ENCODE results near the gene AOC2. TPM values are rescaled to one million over a fixed set of nuclear protein-coding genes. Genes with fewer than 3 reads are reported as not detected.

The AOC2 gene
- total and polyA plus RNA-seq, 2 of the 13 experiments (the other 11 are each of a cell fraction or from before 2014, with no cell fraction given): 1.2 to 3.3 TPM

GRCh38 chr17:42833767-42834422, 10.5 kb upstream of the AOC2 start (continued):
- TF ChIP-seq SNRNP70 (IDR thresholded peaks at IDR 0.05; ENCODE audit: low read depth, low read length) (no peak), ZBED4 (CRISPR knock-in tag; IDR thresholded peaks at IDR 0.05; ENCODE audit: borderline replicate concordance) (no peak), ZNF678 (CRISPR knock-in tag; IDR thresholded peaks at IDR 0.05) (no peak), ZIK1 (CRISPR knock-in tag; IDR thresholded peaks at IDR 0.05; ENCODE audit: borderline replicate concordance, low read depth) (no peak), GABPA (IDR thresholded peaks at IDR 0.05; ENCODE audit: low read depth, low read length) (no peak), GABPA (CRISPR knock-in tag; IDR thresholded peaks at IDR 0.05; ENCODE audit: low read depth) (no peak), ZNF256 (CRISPR knock-in tag; conservative IDR thresholded peaks at IDR 0.05) (no peak), DR1 (CRISPR knock-in tag; IDR thresholded peaks at IDR 0.05) (no peak), MAZ (IDR thresholded peaks at IDR 0.05; ENCODE audit: borderline replicate concordance, low read depth, low read length) (no peak), MAZ (CRISPR knock-in tag; IDR thresholded peaks at IDR 0.05; ENCODE audit: low read depth) (no peak), ZBTB1 (CRISPR knock-in tag; IDR thresholded peaks at IDR 0.05; ENCODE audit: borderline replicate concordance) (no peak), GLI4 (CRISPR knock-in tag; IDR thresholded peaks at IDR 0.05; ENCODE audit: borderline replicate concordance) (no peak), TRIM22 (IDR thresholded peaks at IDR 0.05) (no peak), TEAD2 (CRISPR knock-in tag; IDR thresholded peaks at IDR 0.05) (no peak), ZNF350 (CRISPR knock-in tag; IDR thresholded peaks at IDR 0.05; ENCODE audit: borderline replicate concordance, low read depth) (no peak), NFE2L2 (IDR thresholded peaks at IDR 0.05; ENCODE audit: low read length) (no peak), EP300 (IDR thresholded peaks at IDR 0.05; ENCODE audit: low read depth in 2 of 2, low read length in 2 of 2) (no peak), EP300 (CRISPR knock-in tag; IDR thresholded peaks at IDR 0.05; ENCODE audit: borderline replicate concordance) (no peak), DRAP1 (CRISPR knock-in tag; IDR thresholded peaks at IDR 0.05) (no peak), IKZF5 (CRISPR knock-in tag; IDR thresholded peaks at IDR 0.05) (no peak), ZNF576 (CRISPR knock-in tag; IDR thresholded peaks at IDR 0.05) (no peak), HOXA5 (CRISPR knock-in tag; IDR thresholded peaks at IDR 0.05) (no peak), ZNF780A (CRISPR knock-in tag; IDR thresholded peaks at IDR 0.05) (0 out of 2 replicates have a peak, but pooled peaks have one; percentile 66), DMAP1 (CRISPR knock-in tag; IDR thresholded peaks at IDR 0.05) (no peak), ZSCAN31 (CRISPR knock-in tag; IDR thresholded peaks at IDR 0.05; ENCODE audit: low read depth) (no peak)

All from HepG2 (cell line).